Osteoblast (primary cell): ENCODE data around the gene GSTM3. TPM values are rescaled to one million over a fixed set of nuclear protein-coding genes. Genes with fewer than 3 reads are reported as not detected.

Experiments used
- DNase-seq: peaks from one replicate; pipeline ENCODE4 v3.0.0; 2011; ENCODE audit warnings: low spot score, mixed read lengths; ENCODE audit not compliant: insufficient read length; ENCODE audit errors: missing footprints
- H2AFZ ChIP-seq: 2 replicates; pipeline ENCODE4 v1.6.0; 2011; ENCODE audit warnings: mild to moderate bottlenecking, low read length
- H3K27ac ChIP-seq: 2 replicates; pipeline ENCODE4 v1.5.1; 2011; ENCODE audit warnings: mild to moderate bottlenecking, low read depth, low read length, moderate library complexity
- H3K27me3 ChIP-seq: 2 replicates; pipeline ENCODE4 v1.6.0; 2012; ENCODE audit warnings: mild to moderate bottlenecking, control low read depth, inconsistent platforms, low read length, moderate library complexity; ENCODE audit not compliant: insufficient read depth
- H3K36me3 ChIP-seq: 2 replicates; pipeline ENCODE4 v1.5.1; 2011; ENCODE audit warnings: mild to moderate bottlenecking, low read length, control low read depth, moderate library complexity; ENCODE audit not compliant: insufficient read depth
- H3K4me1 ChIP-seq: 2 replicates; pipeline ENCODE4 v1.5.1; 2011; ENCODE audit warnings: mild to moderate bottlenecking, low read length, control low read depth, moderate library complexity; ENCODE audit not compliant: insufficient read depth
- H3K4me2 ChIP-seq: 2 replicates; pipeline ENCODE4 v1.6.0; 2011; ENCODE audit warnings: mild to moderate bottlenecking, low read length; ENCODE audit not compliant: insufficient read depth
- H3K4me3 ChIP-seq: fragments of 200-600 bp; sonication (generic); 3 replicates; pipeline ENCODE4 v1.5.1; 2012; ENCODE audit warnings: mild to moderate bottlenecking, low read length, inconsistent platforms; ENCODE audit not compliant: insufficient read depth
- H3K79me2 ChIP-seq: 2 replicates; pipeline ENCODE4 v1.6.0; 2012; ENCODE audit warnings: mild to moderate bottlenecking, low read length, control low read depth, inconsistent platforms; ENCODE audit not compliant: insufficient read depth
- H3K9me3 ChIP-seq: 2 replicates; pipeline ENCODE4 v1.5.1; 2011; ENCODE audit warnings: low read depth, low read length, control low read depth
- H4K20me1 ChIP-seq: 2 replicates; pipeline ENCODE4 v1.6.0; 2012; ENCODE audit warnings: mild to moderate bottlenecking, low read length, control low read depth; ENCODE audit not compliant: insufficient read depth
- total RNA-seq: library from RNA; depleted of rRNA; stranded (reverse); fragments of >200 nt; gene quantifications from 2 replicates; pipeline ENCODE4 v1.2.3, GENCODE V29; 2012
- TF ChIP-seq, protein P1 (sequence below): IDR thresholded peaks from 2 replicates; pipeline ENCODE4 v1.5.1; 2011; ENCODE audit warnings: mild to moderate bottlenecking, low read depth, low read length, moderate library complexity; ENCODE audit errors: extremely low read depth

The GSTM3 gene
- total RNA-seq, 1 donor: 49.9 TPM

DNA sequence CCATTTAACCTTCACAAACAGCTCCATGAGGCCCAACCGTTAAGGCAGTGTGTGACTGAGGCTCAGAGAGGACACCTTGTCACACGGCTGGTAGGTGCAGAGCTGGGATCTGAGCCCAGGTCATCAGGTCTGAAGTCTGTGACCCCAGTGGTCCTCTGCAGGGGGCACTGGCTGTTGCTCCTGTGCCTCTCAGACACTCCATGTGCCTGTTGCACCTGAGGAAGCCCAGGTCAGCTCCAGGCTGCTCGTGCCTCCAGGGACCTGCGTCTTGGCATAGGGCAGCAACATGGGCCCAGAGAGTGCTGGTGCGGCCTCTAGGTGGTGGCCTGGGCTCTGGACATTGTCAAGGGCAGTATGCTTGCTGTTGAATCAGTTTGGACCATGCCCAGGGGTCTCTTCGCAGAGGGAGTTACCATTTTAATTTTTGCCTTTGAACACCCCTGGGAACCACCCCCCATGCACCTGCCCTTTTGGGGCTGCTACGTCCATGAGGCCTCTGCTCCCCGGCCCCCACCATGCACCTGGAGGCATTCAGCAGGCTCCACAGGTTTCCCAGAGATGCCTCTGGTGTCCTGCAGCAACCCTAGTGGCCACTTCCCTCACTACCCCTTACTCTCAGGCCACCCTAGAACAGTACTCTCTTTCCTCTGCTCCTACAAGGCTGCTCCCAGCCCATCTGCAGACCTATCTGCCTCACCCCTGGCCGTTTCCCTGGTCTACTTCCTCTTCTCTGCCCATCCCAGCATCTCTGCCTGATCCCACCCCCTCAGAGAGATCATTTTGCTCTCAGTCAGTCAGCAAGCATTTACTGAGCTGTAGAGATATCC is 48.1 kb upstream of the GSTM3 start:
- no peak overlapping the region for H3K4me3 ChIP-seq
- no peaks in the 10 kb centered on the region for H3K27me3 ChIP-seq
- TF ChIP-seq, protein P1, sequence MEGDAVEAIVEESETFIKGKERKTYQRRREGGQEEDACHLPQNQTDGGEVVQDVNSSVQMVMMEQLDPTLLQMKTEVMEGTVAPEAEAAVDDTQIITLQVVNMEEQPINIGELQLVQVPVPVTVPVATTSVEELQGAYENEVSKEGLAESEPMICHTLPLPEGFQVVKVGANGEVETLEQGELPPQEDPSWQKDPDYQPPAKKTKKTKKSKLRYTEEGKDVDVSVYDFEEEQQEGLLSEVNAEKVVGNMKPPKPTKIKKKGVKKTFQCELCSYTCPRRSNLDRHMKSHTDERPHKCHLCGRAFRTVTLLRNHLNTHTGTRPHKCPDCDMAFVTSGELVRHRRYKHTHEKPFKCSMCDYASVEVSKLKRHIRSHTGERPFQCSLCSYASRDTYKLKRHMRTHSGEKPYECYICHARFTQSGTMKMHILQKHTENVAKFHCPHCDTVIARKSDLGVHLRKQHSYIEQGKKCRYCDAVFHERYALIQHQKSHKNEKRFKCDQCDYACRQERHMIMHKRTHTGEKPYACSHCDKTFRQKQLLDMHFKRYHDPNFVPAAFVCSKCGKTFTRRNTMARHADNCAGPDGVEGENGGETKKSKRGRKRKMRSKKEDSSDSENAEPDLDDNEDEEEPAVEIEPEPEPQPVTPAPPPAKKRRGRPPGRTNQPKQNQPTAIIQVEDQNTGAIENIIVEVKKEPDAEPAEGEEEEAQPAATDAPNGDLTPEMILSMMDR: peak; percentile 55
- no peak overlapping the region for H3K4me2 ChIP-seq
- H3K36me3 ChIP-seq: no peaks in the 10 kb centered on the region
- H3K79me2 ChIP-seq: no peaks in the 10 kb centered on the region
- DNase-seq: peak; percentile 75
- H3K9me3 ChIP-seq: no peaks in the 10 kb centered on the region
- no peak overlapping the region for H2AFZ ChIP-seq
- peaks cover 35% of the 10 kb centered on the region for H3K4me1 ChIP-seq
- H4K20me1 ChIP-seq: no peaks in the 10 kb centered on the region
- H3K27ac ChIP-seq: no peak overlapping the region

DNA sequence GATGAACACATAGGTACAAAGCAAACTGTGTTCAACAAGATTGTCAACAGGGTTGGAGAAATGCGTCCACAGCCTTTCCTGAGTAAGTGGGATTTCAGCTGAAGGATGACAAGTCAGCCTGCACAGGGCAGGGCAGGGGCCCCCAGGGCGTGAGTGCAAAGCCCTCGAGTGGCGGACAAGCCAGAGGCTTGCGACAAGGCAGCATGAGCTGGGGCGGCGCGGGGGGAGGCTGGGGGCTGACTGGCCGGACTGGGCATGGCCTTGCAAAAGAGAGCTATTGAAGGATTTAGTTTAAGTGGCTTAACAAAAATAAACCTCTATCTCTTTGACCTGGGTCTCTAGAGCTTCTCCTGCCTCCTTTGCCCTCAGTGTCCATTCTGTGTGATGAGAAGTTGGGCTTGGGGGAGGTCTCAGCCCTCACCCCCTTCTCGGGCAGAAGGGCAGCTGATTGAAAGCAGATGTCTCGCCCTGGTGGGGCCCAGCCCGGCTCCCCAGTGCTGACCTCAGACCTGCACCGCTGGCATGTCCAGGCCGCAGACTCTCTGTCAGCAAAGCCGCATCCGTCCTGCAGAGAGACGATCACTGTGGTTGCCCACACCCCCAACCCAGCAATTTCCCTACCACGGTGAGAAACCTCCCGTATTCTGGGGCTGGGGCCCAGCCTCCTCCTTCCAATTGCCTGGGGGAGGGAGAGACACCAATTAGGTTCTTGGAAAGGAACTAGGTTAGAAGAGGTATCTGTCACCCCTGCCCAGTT is 47.2 kb upstream of the GSTM3 start:
- DNase-seq: no peak
- peaks cover 35% of the 10 kb centered on the region for H3K4me1 ChIP-seq

DNA sequence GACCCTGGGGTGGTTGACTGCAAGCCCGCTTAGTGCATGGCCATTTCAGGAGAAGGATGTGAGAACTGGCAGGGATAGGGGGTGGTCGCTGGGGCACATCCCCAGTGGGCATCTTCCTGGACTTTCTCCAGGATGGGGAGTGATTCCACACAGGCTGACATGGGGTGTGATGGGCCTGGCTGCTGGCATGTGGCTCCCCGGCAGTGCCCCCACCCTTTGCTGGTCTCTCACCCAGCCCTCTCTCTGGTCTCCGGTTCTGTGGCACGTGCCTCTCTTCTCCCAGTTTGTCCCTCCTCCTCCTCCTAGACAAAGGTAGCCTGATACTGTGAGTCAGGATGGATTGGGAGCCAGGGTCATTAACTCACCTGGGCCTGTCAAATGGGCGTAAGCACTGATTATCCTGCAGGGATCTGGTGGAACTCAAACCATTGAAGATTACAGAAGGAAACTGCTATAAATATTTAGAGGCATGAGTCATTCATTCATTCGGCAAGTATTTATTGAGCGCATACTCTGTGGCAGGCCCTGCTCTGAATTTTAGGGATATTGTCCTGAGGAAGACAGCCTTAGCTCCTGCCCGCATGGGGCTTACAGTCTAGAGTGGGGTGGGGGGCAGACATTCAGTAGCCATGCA is 46.5 kb upstream of the GSTM3 start:
- H3K4me1 ChIP-seq: peaks cover 35% of the 10 kb centered on the region
- no peak overlapping the region for H2AFZ ChIP-seq
- no peak for DNase-seq

More for the DNA sequence above, 47.2 kb upstream of the GSTM3 start:
- Histone ChIP-seq H3K27ac (no peak overlapping the region), H3K4me3 (no peak overlapping the region), H4K20me1 (no peaks in the 10 kb centered on the region), H2AFZ (no peak overlapping the region), H3K36me3 (no peaks in the 10 kb centered on the region), H3K27me3 (no peaks in the 10 kb centered on the region), H3K9me3 (no peaks in the 10 kb centered on the region), H3K79me2 (no peaks in the 10 kb centered on the region), H3K4me2 (no peak overlapping the region)
- TF ChIP-seq, protein P1: no peak

More for the DNA sequence above, 46.5 kb upstream of the GSTM3 start:
- H3K27me3 ChIP-seq: no peaks in the 10 kb centered on the region
- H3K9me3 ChIP-seq: no peaks in the 10 kb centered on the region
- H3K36me3 ChIP-seq: no peaks in the 10 kb centered on the region
- no peaks in the 10 kb centered on the region for H3K79me2 ChIP-seq
- H4K20me1 ChIP-seq: no peaks in the 10 kb centered on the region
- TF ChIP-seq, protein P1: no peak
- H3K4me3 ChIP-seq: no peak overlapping the region
- H3K27ac ChIP-seq: no peak overlapping the region
- H3K4me2 ChIP-seq: no peak overlapping the region
